DOHH2 (cell line): Measurements from ENCODE around the gene SSH2.
A peak's percentile ranks its signal among the peaks of the same experiment; 100 is the strongest.

Experiments
- H3F3A ChIP-seq: fragments of 200-600 bp; sonication (generic), shearing (Covaris generic); 2 replicates; pipeline ENCODE4 v1.6.0; 2016; ENCODE audit warnings: antibody characterized with exemption, mild to moderate bottlenecking; ENCODE audit not compliant: control insufficient read depth, insufficient read depth
- H3K27ac ChIP-seq: fragments of 200-600 bp; sonication (generic); 2 replicates; pipeline ENCODE4 v1.5.1; 2014; ENCODE audit warnings: low read depth, mild to moderate bottlenecking, low read length, moderate library complexity
- H3K27me3 ChIP-seq: fragments of 200-600 bp; sonication (generic); 2 replicates; pipeline ENCODE4 v1.6.1; 2014; ENCODE audit warnings: mild to moderate bottlenecking, low read length, mixed read lengths; ENCODE audit not compliant: control insufficient read depth
- H3K36me3 ChIP-seq: fragments of 200-600 bp; sonication (generic); 2 replicates; pipeline ENCODE4 v1.6.1; 2014; ENCODE audit warnings: mild to moderate bottlenecking, low read length, moderate library complexity, mixed read lengths; ENCODE audit not compliant: control insufficient read depth
- H3K4me1 ChIP-seq: fragments of 200-600 bp; sonication (generic); 2 replicates; pipeline ENCODE4 v1.6.1; 2014; ENCODE audit warnings: mild to moderate bottlenecking, low read length, mixed read lengths; ENCODE audit not compliant: control insufficient read depth
- H3K4me2 ChIP-seq: fragments of 200-600 bp; sonication (generic); 2 replicates; pipeline ENCODE4 v1.6.0; 2014; ENCODE audit warnings: mild to moderate bottlenecking, low read length, moderate library complexity
- H3K4me3 ChIP-seq: fragments of 200-600 bp; sonication (generic); 2 replicates; pipeline ENCODE4 v1.5.1; 2014; ENCODE audit warnings: mild to moderate bottlenecking, low read length, mixed read lengths
- H3K79me2 ChIP-seq: fragments of 200-600 bp; sonication (generic); 2 replicates; pipeline ENCODE4 v1.6.1; 2014; ENCODE audit warnings: mild to moderate bottlenecking, low read length, mixed read lengths; ENCODE audit not compliant: control insufficient read depth
- H3K9me2 ChIP-seq: fragments of 200-600 bp; sonication (generic); replicated peaks from 2 replicates; pipeline ENCODE4 v1.6.1; 2014; ENCODE audit warnings: mild to moderate bottlenecking, low read length, mixed read lengths; ENCODE audit not compliant: control insufficient read depth
- H3K9me3 ChIP-seq: fragments of 200-600 bp; sonication (generic); 2 replicates; pipeline ENCODE4 v1.6.1; 2014; ENCODE audit warnings: antibody characterized with exemption, low read length, mixed read lengths; ENCODE audit not compliant: control insufficient read depth, insufficient read depth
- H4K20me1 ChIP-seq: fragments of 200-600 bp; sonication (generic); 2 replicates; pipeline ENCODE4 v1.6.0; 2014; ENCODE audit warnings: low read depth, mild to moderate bottlenecking, antibody characterized with exemption, low read length, moderate library complexity; ENCODE audit not compliant: control insufficient read depth, insufficient read depth
- CTCF ChIP-seq: fragments of 200-600 bp; sonication (generic); IDR thresholded peaks from one replicate; pipeline ENCODE4 v1.5.1; 2014; ENCODE audit warnings: antibody characterized with exemption, mild to moderate bottlenecking, low read depth, low read length; ENCODE audit not compliant: poor library complexity, severe bottlenecking
- EZH2phosphoT487 ChIP-seq: fragments of 200-600 bp; sonication (generic); IDR thresholded peaks from 2 replicates; pipeline ENCODE4 v1.6.1; 2017; ENCODE audit warnings: borderline replicate concordance, mild to moderate bottlenecking, antibody characterized with exemption, low read length, moderate library complexity, mixed read lengths

SSH2 gene

GRCh38 chr17:29614349-29615047 lies 315.5 kb downstream of the SSH2 start:
- Histone ChIP-seq H3K79me2 (no peaks in the 10 kb centered on the region), H3K9me2 (no peaks in the 10 kb centered on the region), H3K4me1 (peaks cover 50% of the 10 kb centered on the region), H3K27ac (no peak overlapping the region), H3K36me3 (peaks cover 10% of the 10 kb centered on the region; the same call in 1 of the 2 replicates), H3K4me3 (no peak overlapping the region), H3K4me2 (peak overlapping the region; percentile 78; the same call in 1 of the 2 replicates), H3F3A (no peaks in the 10 kb centered on the region; the same call in 1 of the 2 replicates), H3K27me3 (peaks cover 13% of the 10 kb centered on the region), H3K9me3 (no peaks in the 10 kb centered on the region), H4K20me1 (peaks cover 17% of the 10 kb centered on the region)
- TF ChIP-seq CTCF (no peak), EZH2phosphoT487 (no peak)

GRCh38 chr17:29613856-29614255 lies 316.2 kb downstream of the SSH2 start:
- no peaks in the 10 kb centered on the region for H3K9me3 ChIP-seq
- peaks cover 17% of the 10 kb centered on the region for H4K20me1 ChIP-seq
- peak overlapping the region; percentile 52 for H3K4me2 ChIP-seq
- no peak overlapping the region for H3K27ac ChIP-seq
- no peak for TF ChIP-seq EZH2phosphoT487
- no peak for TF ChIP-seq CTCF
- no peaks in the 10 kb centered on the region for H3K79me2 ChIP-seq
- H3K4me3 ChIP-seq, result no peak overlapping the region
- H3F3A ChIP-seq, result no peaks in the 10 kb centered on the region; the same call in 1 of the 2 replicates
- no peaks in the 10 kb centered on the region for H3K9me2 ChIP-seq
- peaks cover 10% of the 10 kb centered on the region; the same call in 1 of the 2 replicates for H3K36me3 ChIP-seq
- H3K27me3 ChIP-seq, result peaks cover 13% of the 10 kb centered on the region
- peaks cover 50% of the 10 kb centered on the region for H3K4me1 ChIP-seq

GRCh38 chr17:29613352-29613837 lies 316.6 kb downstream of the SSH2 start:
- H3F3A ChIP-seq, result no peaks in the 10 kb centered on the region; the same call in 1 of the 2 replicates
- H3K4me3 ChIP-seq, result peak overlapping the region; percentile 3; the same call in 1 of the 2 replicates
- TF ChIP-seq CTCF (peak; percentile 84), EZH2phosphoT487 (no peak)
- peaks cover 10% of the 10 kb centered on the region; the same call in 1 of the 2 replicates for H3K36me3 ChIP-seq
- H3K27ac ChIP-seq, result no peak overlapping the region
- no peaks in the 10 kb centered on the region for H3K9me2 ChIP-seq
- H3K4me1 ChIP-seq, result peaks cover 48% of the 10 kb centered on the region
- H3K4me2 ChIP-seq, result peak overlapping the region; percentile 52
- peaks cover 13% of the 10 kb centered on the region for H3K27me3 ChIP-seq
- no peaks in the 10 kb centered on the region for H3K79me2 ChIP-seq
- peaks cover 17% of the 10 kb centered on the region for H4K20me1 ChIP-seq
- H3K9me3 ChIP-seq, result no peaks in the 10 kb centered on the region
